T-helper 2 cell treated with Interferon-gamma antibody and Interleukin-4, amounts not matched to agents 100 ng/mL and 5 ng/mL, for 36 hours (primary cell): ENCODE results near the gene BPIFB3. TPM values are rescaled to one million over a fixed set of nuclear protein-coding genes. Genes with fewer than 3 reads are reported as not detected.

Experiments
- intact Hi-C: fragments of 100-400 bp; cut with micrococcal nuclease; formaldehyde crosslinking; loops from one replicate; pipeline ENCODE4 v1.15.1; 2023
- total RNA-seq: library from RNA; stranded (reverse); gene quantifications from 2 replicates; pipeline ENCODE4 v1.2.3, GENCODE V29; 2022

Gene BPIFB3
- total RNA-seq, 1 donor from 2014 or later, result not detected

- intact Hi-C loops, result no loop called here
Measured at GRCh38 chr20:33015700-33016580, 37.8 kb upstream of the BPIFB3 start.

DNA sequence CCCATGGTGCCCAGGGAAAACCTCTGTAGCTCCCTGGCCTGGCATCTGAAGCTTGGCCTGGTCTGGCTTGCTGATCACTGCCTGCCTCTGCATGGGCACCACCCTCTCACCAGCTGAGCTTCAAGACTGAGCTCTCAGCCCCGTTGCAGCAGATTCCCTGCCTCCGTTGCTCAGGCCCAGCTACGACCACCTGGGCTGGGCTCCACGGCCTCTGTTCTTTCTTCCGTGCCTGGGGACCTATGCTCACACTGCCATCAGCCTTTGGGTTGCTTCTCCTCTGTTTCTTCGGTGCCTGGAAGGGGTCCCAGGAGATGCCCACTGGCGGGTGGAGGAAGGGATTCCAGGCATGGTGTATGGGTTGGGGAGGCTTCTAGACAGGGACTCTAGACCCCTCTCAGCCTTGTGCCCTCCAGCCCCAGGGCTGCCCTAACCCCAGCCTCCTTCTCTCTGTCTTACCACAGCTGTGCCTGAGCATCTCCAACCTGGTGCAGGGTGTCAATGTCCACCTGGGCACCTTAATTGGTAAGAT lies 37.1 kb upstream of the BPIFB3 start:
- intact Hi-C loops, result no loop called here

GRCh38 chr20:33017542-33017941 lies 36.2 kb upstream of the BPIFB3 start:
- intact Hi-C loops, result no loop called here

- intact Hi-C loops, result no loop called here
Measured at GRCh38 chr20:33018169-33018931, 35.4 kb upstream of the BPIFB3 start.

DNA sequence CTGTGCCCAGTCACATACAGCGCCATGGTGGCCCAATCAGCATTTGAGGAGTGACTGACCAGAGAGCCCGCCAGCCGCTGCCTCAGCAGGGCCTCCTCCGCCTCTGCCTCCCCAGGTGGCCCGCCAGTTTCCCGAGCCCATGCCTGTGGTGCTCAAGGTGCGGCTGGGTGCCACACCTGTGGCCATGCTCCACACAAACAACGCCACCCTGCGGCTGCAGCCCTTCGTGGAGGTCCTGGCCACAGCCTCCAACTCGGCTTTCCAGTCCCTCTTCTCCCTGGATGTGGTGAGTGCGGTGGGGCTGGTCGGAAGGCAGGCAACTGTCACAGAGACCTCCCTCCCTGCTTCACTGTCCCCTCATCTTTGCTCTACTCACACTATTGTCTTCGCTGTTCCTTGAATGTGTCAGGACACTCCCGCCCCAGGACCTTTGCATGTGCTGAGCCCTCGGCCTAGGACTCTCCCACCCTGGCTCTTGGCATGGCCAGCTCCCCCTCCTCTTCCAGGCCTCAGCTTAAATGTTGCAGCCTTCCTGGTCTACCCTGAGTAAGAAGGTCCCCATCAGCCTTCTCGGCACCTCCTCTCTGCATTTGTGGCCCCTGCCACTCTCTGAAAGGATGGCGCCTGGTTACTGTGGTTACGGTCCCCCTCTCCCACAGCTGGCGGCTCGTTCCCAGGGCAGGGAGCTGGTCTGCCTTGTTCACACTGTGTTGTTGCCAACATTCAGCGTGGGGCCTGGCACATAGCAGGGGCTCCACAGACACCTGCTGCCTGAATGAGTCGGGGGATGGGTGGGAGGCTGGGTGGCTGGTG lies 34.0 kb upstream of the BPIFB3 start:
- intact Hi-C loops, result no loop called here

- intact Hi-C loops, result no loop called here
Measured at GRCh38 chr20:33020278-33021161, 33.2 kb upstream of the BPIFB3 start.

DNA sequence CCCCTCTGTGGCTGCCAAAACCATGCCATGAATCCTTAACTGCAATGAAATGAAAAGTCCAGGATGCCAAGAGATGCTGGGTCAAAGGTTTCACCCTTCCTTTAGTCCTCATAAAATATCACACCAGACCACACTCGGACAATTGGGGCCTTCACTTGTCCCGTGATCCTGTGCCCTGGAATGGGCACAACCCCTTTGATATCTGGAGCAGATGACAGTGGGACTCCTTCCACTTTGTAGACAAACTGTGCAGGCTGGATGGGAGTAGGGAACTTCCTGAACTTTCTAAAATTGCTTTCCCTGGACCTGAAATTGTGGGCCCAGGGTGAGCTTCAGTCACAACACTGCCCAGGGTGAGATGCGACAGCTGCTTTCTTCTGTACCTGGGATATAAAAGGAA lies 31.8 kb upstream of the BPIFB3 start:
- intact Hi-C loops, result no loop called here

DNA sequence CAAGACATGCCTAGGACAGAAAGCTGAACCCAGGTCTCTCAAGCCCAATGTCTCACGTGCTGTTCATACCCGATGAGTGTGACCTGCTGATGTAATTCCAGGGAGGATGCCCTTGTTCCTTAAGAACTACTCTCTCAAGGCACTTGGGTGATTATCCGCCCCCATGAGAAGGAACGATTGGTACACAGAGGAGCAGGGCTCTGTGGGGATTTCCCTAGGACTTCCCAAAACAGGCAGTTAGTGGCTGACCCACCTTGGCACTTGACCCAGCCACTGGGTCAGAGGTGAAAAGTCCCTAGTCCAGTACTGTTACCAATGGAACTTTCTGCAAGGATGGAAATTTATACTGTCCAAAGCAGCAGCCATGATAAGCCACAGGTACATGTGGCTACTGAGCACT lies 31.4 kb upstream of the BPIFB3 start:
- intact Hi-C loops, result no loop called here

DNA sequence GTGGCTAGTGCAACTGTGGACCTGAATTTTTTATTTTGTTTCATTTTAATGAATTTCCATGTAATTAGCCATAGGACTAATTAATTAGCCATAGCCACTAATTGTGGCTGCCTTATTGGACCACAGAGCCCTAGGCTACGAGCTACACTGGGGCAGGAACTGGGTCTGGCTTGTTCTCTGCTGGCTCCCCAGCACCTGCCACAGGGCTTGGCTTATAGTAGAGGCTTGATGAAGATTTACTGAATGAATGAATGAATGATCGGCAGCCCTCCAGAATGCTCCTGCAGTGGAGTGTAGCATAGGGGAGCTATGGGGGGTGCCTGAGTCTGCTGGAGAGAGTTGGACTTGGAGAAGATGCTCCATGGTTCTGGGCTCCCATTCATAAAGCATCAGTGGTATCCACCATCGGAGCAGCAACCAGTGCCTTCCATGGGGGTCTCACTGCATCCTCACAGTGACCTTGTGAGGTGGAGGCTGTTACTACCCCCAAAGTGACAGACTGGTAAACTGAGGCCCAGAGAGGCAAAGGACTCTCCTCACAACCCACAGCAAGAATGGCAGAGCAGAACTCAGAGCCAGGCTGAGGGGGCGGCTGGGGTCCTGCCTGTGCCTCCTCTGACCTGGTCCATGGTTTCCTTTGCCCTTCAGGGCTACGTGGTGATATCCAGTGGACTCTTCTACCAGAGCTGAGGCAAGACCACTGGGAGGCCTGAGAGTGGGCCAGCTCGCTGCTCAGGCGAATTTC lies 30.8 kb upstream of the BPIFB3 start:
- intact Hi-C loops, result no loop called here

DNA sequence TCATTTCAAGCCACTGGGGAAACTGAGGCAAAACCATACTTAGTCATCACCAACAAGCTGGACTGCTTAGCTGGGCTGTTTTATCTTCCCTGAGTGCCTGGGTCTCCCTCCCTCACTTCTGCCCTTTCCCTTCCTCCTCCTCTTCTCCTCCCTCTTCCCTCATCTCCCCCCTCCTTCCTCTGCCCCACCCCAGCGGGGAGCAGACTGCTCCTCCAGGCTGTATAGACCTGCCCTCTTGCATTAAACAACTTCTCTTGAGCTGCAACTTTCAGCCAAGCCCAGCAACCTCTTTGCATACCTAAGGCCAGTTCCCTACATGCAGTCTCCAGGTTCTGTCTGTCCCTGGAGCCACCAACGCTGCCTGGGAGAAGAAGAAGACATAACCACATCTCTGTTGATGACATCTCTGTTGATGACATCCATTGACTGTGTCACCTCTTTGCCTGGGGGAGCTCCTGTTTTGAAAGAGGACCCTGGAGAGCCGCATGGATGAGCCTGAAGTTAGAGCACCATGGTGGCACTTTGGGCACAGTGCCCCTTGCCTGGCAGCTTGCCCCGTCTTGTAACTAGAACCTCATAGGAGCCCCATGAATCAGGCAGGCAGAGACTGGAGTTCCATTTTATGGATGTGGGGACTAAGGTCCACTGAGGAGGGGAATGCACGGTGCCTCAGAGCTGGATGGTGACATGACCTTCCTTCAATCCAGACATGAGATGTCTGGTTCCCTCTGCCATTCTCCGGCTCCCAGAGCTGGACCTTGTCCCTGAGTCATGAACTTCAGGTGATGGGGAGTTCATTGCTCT lies 30.1 kb upstream of the BPIFB3 start:
- intact Hi-C loops, result no loop called here

DNA sequence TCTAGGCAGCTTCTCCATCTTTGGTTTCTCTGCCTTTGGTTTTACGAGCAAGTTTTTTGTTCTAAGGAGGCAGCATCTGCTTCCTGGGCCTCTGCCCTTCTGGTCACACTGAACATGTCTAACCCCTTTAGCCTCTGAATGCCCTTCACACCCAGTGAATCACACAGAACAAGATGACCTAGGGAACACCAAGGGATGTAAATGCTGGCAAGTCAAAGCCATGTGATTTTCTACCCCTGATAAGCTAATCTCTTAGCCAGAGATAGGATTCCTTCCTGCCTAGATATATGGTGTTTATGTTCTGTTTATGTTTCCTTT lies 29.5 kb upstream of the BPIFB3 start:
- intact Hi-C loops, result no loop called here

DNA sequence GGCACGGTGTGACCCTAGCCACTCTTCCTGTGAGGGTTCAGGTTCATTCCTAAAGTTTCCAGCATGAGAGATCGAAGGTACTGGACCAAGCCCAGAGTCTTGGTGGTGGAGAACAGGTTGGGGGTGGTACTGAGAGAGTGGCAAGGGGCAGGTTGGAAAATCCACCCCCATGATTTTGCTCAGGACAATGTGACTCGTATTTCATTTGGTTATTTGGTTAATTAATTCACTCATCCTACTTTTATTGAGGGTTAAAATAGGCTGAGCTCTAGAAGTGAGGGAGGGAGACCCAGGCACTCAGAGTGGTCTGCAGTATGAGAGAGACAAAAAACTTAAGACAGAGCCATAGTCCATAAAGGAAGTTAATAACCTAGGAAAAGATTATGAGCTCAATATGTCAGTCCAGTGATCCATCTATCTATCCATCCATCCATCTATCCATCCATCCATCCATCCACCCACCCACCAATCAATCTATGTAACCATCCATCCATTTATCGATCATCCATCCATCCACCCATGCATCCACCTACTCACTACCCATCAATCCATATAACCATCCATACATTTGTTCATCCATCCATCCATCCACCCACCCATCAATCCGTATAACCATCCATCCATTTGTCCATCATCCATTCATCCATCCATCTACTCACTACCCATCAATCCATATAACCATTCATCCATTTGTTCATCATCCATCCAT lies 28.9 kb upstream of the BPIFB3 start:
- intact Hi-C loops, result no loop called here

- intact Hi-C loops, result no loop called here
Measured at GRCh38 chr20:33025318-33025876, 28.3 kb upstream of the BPIFB3 start.

GRCh38 chr20:33026072-33026778 lies 27.5 kb upstream of the BPIFB3 start:
- intact Hi-C loops, result no loop called here

DNA sequence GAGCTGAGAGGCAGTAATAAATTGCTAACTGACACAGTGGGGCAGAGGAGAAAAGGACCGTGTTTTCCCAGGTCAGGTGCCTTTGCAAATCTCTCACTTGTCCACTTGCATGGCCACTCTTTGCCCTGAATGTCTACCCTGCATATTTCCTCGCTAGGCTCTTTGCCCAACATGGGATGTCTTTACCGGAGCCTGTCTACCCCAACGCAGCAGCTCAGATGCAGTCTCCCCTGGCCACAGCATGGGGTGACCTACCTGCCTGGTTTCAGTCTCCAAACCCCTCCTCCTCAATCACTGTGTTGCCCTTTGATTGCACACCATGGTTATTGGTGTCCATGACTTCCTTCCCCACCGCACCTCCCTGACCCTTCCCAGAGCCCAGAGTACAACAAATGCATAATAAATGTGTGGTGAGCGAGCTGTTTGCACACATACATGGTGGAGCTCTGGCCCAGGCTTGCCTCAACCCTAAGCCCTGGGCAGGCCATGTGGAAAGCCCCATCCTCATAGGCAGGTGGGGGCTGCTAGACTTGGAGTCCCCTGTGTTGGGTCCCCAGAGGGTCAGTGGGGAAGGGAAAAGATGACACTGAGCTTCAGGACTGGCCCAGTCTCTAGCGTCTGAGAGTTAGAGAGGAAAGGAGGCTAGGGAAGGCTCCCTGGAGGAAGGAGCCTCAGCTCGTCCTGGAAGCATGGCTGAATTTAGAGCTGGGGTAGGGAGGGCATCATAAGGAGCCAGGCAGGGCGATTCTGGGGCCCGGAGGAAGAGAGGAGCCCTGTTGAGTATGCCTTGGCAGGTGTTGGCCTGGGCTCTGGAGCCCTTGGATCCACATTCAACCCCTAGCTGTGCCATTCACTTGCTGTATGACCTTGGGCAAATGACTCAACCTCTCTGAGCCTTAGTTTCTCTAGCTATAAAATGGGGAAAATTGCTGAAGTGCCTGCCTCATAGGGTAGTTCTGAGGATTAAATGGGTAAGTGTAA lies 26.6 kb upstream of the BPIFB3 start:
- intact Hi-C loops, result no loop called here
